Endometrial microvascular endothelial cells (primary cell): ENCODE measurements around the gene NAV3. TPM values are rescaled to one million over a fixed set of nuclear protein-coding genes. Genes with fewer than 3 reads are reported as not detected.
"Not testable (repeated sequence)": the region's sequence is repeated elsewhere in the genome, so short reads cannot be mapped to it uniquely, and the experiment has no call there.

Source experiments
- in situ Hi-C: cut with HindIII; loops from 2 replicates; pipeline ENCODE4 v1.10.0; 2017; ENCODE audit warnings: low sequenced_read_pairs, low pct_unique_long_range_greater_than_20kb; ENCODE audit errors: inconsistent ontology term
- total RNA-seq: library from RNA; depleted of rRNA; stranded (reverse); fragments of >200 nt; gene quantifications from one replicate; pipeline ENCODE4 v1.2.3, GENCODE V29; 2015; ENCODE audit errors: inconsistent ontology term

NAV3 gene
- total RNA-seq, 1 donor from 2014 or later = 29.2 TPM

- in situ Hi-C loops = no loop called here
These were observed 368.2 kb downstream of the NAV3 start for GRCh38 chr12:78198896-78199295.

GRCh38 chr12:78199926-78200325, 369.2 kb downstream of the NAV3 start:
- in situ Hi-C loops = no loop called here

- in situ Hi-C loops = no loop called here
These were observed 374.2 kb downstream of the NAV3 start for GRCh38 chr12:78204926-78205325.

- in situ Hi-C loops = no loop called here
These were observed 377.4 kb downstream of the NAV3 start for GRCh38 chr12:78208092-78208491.

- in situ Hi-C loops = no loop called here
These were observed 379.3 kb downstream of the NAV3 start for GRCh38 chr12:78209846-78210505.

GRCh38 chr12:78210506-78210860, 379.8 kb downstream of the NAV3 start:
- in situ Hi-C loops = no loop called here

- in situ Hi-C loops = no loop called here
These were observed 380.2 kb downstream of the NAV3 start for GRCh38 chr12:78210894-78211302.

GRCh38 chr12:78220811-78221210, 390.1 kb downstream of the NAV3 start:
- in situ Hi-C loops = no loop called here

GRCh38 chr12:78224154-78224553, 393.5 kb downstream of the NAV3 start:
- in situ Hi-C loops = no loop called here

- in situ Hi-C loops = no loop called here
These were observed 396.1 kb downstream of the NAV3 start for GRCh38 chr12:78226763-78227162.

- in situ Hi-C loops = no loop called here
These were observed 399.0 kb downstream of the NAV3 start for GRCh38 chr12:78229591-78230101.

GRCh38 chr12:78232756-78233155, 402.1 kb downstream of the NAV3 start:
- in situ Hi-C loops = no loop called here

- in situ Hi-C loops = no loop called here
These were observed 405.6 kb downstream of the NAV3 start for GRCh38 chr12:78236264-78236663.

GRCh38 chr12:78239544-78239943, 408.9 kb downstream of the NAV3 start:
- in situ Hi-C loops = no loop called here

- in situ Hi-C loops = no loop called here
These were observed 410.1 kb downstream of the NAV3 start for GRCh38 chr12:78240827-78241226.

GRCh38 chr12:78241446-78241845, 410.8 kb downstream of the NAV3 start:
- in situ Hi-C loops = no loop called here

- in situ Hi-C loops = no loop called here
These were observed 414.3 kb downstream of the NAV3 start for GRCh38 chr12:78244916-78245507.

- in situ Hi-C loops = no loop called here
These were observed 417.6 kb downstream of the NAV3 start for GRCh38 chr12:78248321-78248720.

- in situ Hi-C loops = no loop called here
These were observed 418.9 kb downstream of the NAV3 start for GRCh38 chr12:78249578-78249977.

GRCh38 chr12:78257662-78258061, 427.0 kb downstream of the NAV3 start:
- in situ Hi-C loops = not testable (repeated sequence)

GRCh38 chr12:78260976-78261375, 430.3 kb downstream of the NAV3 start:
- in situ Hi-C loops = no loop called here
